K562 (cell line): Measurements from ENCODE around the gene DMBT1. TPM values are rescaled to one million over a fixed set of nuclear protein-coding genes. Genes with fewer than 3 reads are reported as not detected.

Experiments used
- ATAC-seq: fragments of 200-7000 bp; cut with Tn5 transposase; 3 replicates; pipeline ENCODE4 v1.9.1; 2020; ENCODE audit warnings: moderate library complexity
- BruUV-seq: library from RNA; stranded (reverse); fragments of 400-500 nt; replicated peaks from 2 replicates; lab custom pipeline; 2021; lab: Mats Ljungman, UMichigan
- CTCF ChIA-PET: fragments of 300-600 bp; formaldehyde crosslinking; extraction: SDS; loops from one replicate; lab custom pipeline; 2021; ENCODE audit warnings: low intra/inter-chr PET ratio; lab: Yijun Ruan, JAX
- POLR2A ChIA-PET: fragments of 300-600, 350-650 bp; sonication (Branson Sonifier 250); formaldehyde crosslinking; extraction: SDS; loops from one replicate; lab custom pipeline; 2021; ENCODE audit warnings: antibody characterized with exemption, inconsistent platforms; lab: Yijun Ruan, JAX
- DNase-seq, 4 experiments: peaks; one replicate each; pipeline versions ENCODE4 v3.0.0 to v3.0.0-alpha.2; 2011 to 2018; ENCODE audit warnings: low spot score in 3 of 4, mixed read lengths in 3 of 4; ENCODE audit errors: extremely low read depth in 1 of 4
- FAIRE-seq: peaks from 2 replicates; lab custom pipeline; 2011; peaks lifted over from hg19 to GRCh38; lab: Jason Lieb, UNC
- H2AFZ ChIP-seq: 2 replicates; pipeline ENCODE4 v1.6.0; 2011; ENCODE audit warnings: low read depth, low read length, control low read depth, inconsistent platforms
- H3K27ac ChIP-seq: fragments of 200-600 bp; 3 replicates; pipeline ENCODE4 v1.8.0; 2011; ENCODE audit warnings: low read depth, mild to moderate bottlenecking, control low read depth, inconsistent platforms, low read length, moderate library complexity, mixed read lengths; ENCODE audit errors: extremely low read depth
- H3K27me3 ChIP-seq, 2 experiments: fragments of 300-600 bp in 1 of 2; 2 replicates in 1 of 2; 3 replicates in 1 of 2; pipeline versions ENCODE4 v1.6.0 to v1.8.0; 2011; ENCODE audit warnings: inconsistent platforms in 2 of 2, low read length in 2 of 2, mild to moderate bottlenecking in 1 of 2, mixed read lengths in 1 of 2, moderate library complexity in 1 of 2; ENCODE audit not compliant: control insufficient read depth in 2 of 2, insufficient read depth in 2 of 2
- H3K36me3 ChIP-seq: fragments of 300-600 bp; 3 replicates; pipeline ENCODE4 v1.8.0; 2011; ENCODE audit warnings: mild to moderate bottlenecking, low read length, inconsistent platforms; ENCODE audit not compliant: control insufficient read depth, insufficient read depth
- H3K4me1 ChIP-seq, 2 experiments: fragments of 200-600 bp in 1 of 2; replicated peaks in 1 of 2; 2 replicates in 1 of 2; 3 replicates in 1 of 2; pipeline versions ENCODE4 v1.5.1 to v1.8.0; 2011; ENCODE audit warnings: inconsistent platforms in 2 of 2, low read length in 2 of 2, mild to moderate bottlenecking in 1 of 2, mixed read lengths in 1 of 2, moderate library complexity in 1 of 2; ENCODE audit not compliant: control insufficient read depth in 2 of 2, insufficient read depth in 2 of 2
- H3K4me2 ChIP-seq: 2 replicates; pipeline ENCODE4 v1.6.1; 2011; ENCODE audit warnings: low read length, control low read depth, inconsistent platforms, mixed read lengths; ENCODE audit not compliant: insufficient read depth
- H3K4me3 ChIP-seq: fragments of 200-600 bp; sonication (generic), shearing (Covaris generic); 2 replicates; pipeline ENCODE4 v1.5.1; 2016; ENCODE audit warnings: control low read depth, inconsistent platforms
- H3K79me2 ChIP-seq: fragments of 200-600 bp; 3 replicates; pipeline ENCODE4 v1.8.0; 2011; ENCODE audit warnings: low read length, inconsistent platforms; ENCODE audit not compliant: control insufficient read depth, insufficient read depth
- H3K9ac ChIP-seq, 2 experiments: 2 replicates each; pipeline versions ENCODE4 v1.6.0 to v1.6.1; 2011; ENCODE audit warnings: low read depth in 2 of 2, low read length in 2 of 2, control low read depth in 1 of 2, inconsistent platforms in 1 of 2, mild to moderate bottlenecking in 1 of 2, mixed read lengths in 1 of 2; ENCODE audit not compliant: insufficient read depth in 1 of 2
- H3K9me1 ChIP-seq: one replicate; pipeline ENCODE4 v1.6.0; 2011; ENCODE audit warnings: inconsistent platforms, mild to moderate bottlenecking, low read length, moderate library complexity; ENCODE audit not compliant: control insufficient read depth, insufficient read depth
- H3K9me3 ChIP-seq: replicated peaks from 2 replicates; pipeline ENCODE4 v1.5.1; 2011; ENCODE audit warnings: low read depth, low read length, inconsistent platforms; ENCODE audit not compliant: control insufficient read depth, insufficient read depth
- H4K20me1 ChIP-seq: replicated peaks from 2 replicates; pipeline ENCODE4 v1.6.1; 2011; ENCODE audit warnings: low read length, inconsistent platforms, mixed read lengths; ENCODE audit not compliant: control insufficient read depth, insufficient read depth
- HOXB6 ChIP-seq: fragments of 250-450 bp; sonication (Bioruptor Pico); IDR thresholded peaks from 2 replicates; pipeline ENCODE4 v1.5.1; 2022; ENCODE audit warnings: mild to moderate bottlenecking, borderline replicate concordance
- KAT8 ChIP-seq: fragments of 450-650 bp; IDR thresholded peaks from 2 replicates; pipeline ENCODE4 v1.6.1; 2016; ENCODE audit warnings: low read depth, mild to moderate bottlenecking
- ZKSCAN8 ChIP-seq: fragments of 200-800 bp; sonication (Bioruptor generic); IDR thresholded peaks from 2 replicates; pipeline ENCODE4 v1.6.1; 2016; ENCODE audit warnings: missing genetic modification characterization, missing compliant biosample characterization
- WGBS: fragments of 100-300 bp; shearing (Covaris generic); methylation state at CpG from one replicate; pipeline ENCODE4 v1.1.6; 2016; ENCODE audit warnings: low coverage, mixed read lengths; ENCODE audit not compliant: insufficient coverage; ENCODE audit errors: missing lambda C conversion rate; 5-methylcytosine and 5-hydroxymethylcytosine counted together
- in situ Hi-C: fragments of 300-500 bp; cut with MboI; formaldehyde crosslinking; loops from 4 replicates; pipeline ENCODE4 v1.15.0; 2018; ENCODE audit warnings: inconsistent platforms, mixed read lengths
- intact Hi-C: fragments of 100-400 bp; cut with micrococcal nuclease; formaldehyde crosslinking; loops from 2 replicates; pipeline ENCODE4 v1.14.2; 2022
- polyA plus RNA-seq, 8 experiments: library from polyadenylated mRNA; depleted of rRNA in 4 of 8; stranded (reverse) in 5 of 8; unstranded in 3 of 8; fragments of >200 nt; fragmentation: Nextera tagmentation in 2 of 8; fragmentation: Illumina TruSeq in 1 of 8; extraction: Ambion mirVana in 2 of 8; extraction: Trizol in 1 of 8; gene quantifications; 2 replicates each; pipeline versions ENCODE4 v1.2.1 to v1.2.3, GENCODE V29; 2011 to 2014; ENCODE audit warnings: inconsistent platforms in 1 of 8, missing spikeins in 1 of 8
- total RNA-seq, 7 experiments: library from RNA; depleted of rRNA in 6 of 7; stranded (reverse); fragments of >200 nt in 6 of 7; fragmentation: Illumina TruSeq in 2 of 7; extraction: Trizol in 2 of 7; gene quantifications; 2 replicates each; pipeline versions ENCODE4 v1.2.1 to v1.2.3, GENCODE V29; 2011 to 2021; ENCODE audit warnings: low replicate concordance in 1 of 7
- TF ChIP-seq, protein P1 (sequence below), 2 experiments: fragments of 150-350 bp in 1 of 2; IDR thresholded peaks; 2 replicates each; pipeline ENCODE4 v1.6.1; 2012 to 2016; ENCODE audit warnings: low read depth in 2 of 2, low read length in 2 of 2, mild to moderate bottlenecking in 1 of 2, moderate library complexity in 1 of 2
- TF ChIP-seq, protein P2 (sequence below): fragments of 450-650 bp; formaldehyde crosslinking; IDR thresholded peaks from 2 replicates; pipeline ENCODE4 v1.4.0; 2020; ENCODE audit warnings: mild to moderate bottlenecking, moderate library complexity
- TF ChIP-seq, protein P3 (sequence below): sonication (generic); formaldehyde crosslinking; IDR thresholded peaks from 2 replicates; pipeline ENCODE4 v1.8.0; 2022; ENCODE audit warnings: mild to moderate bottlenecking, missing genetic modification reagents

Gene DMBT1
- total and polyA plus RNA-seq, 9 of the 15 experiments (the other 6 are each of a cell fraction or from before 2014, with no cell fraction given): 0.01 to 0.07 TPM; not detected in 7

DNA sequence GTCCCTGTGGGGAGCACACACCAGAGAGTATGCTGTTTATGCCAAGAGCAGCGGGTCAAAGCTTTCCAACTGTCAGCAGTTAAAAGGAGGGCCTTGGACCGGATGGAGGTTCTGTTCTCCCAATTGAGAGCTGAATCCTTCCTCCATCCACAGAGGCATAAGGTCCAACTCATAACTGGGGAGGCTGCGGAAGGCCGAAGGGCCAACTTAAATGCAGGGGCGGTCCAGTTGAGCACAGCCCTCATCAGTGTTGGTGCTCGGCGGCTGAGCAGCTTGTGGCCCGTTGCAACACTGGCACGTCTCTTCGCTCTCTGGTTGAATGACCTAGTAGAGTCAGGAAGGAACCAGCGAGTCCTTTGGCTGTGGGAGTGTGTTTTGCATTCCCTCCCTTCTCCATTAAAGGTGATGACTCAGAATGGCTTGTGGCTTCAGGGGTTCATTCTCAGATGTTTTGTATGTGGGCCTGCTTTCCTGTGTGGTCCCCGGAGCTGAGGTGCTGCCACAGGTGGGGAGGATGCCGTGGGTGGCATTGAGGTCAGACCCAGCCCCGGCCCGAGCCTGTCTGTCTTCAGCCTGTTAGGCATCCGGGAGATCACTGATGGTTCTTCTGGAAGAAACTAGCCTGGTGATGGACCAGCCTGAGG is 44.8 kb upstream of the DMBT1 start:
- no peak for TF ChIP-seq HOXB6 (CRISPR knock-in tag)
- TF ChIP-seq, protein P1, sequence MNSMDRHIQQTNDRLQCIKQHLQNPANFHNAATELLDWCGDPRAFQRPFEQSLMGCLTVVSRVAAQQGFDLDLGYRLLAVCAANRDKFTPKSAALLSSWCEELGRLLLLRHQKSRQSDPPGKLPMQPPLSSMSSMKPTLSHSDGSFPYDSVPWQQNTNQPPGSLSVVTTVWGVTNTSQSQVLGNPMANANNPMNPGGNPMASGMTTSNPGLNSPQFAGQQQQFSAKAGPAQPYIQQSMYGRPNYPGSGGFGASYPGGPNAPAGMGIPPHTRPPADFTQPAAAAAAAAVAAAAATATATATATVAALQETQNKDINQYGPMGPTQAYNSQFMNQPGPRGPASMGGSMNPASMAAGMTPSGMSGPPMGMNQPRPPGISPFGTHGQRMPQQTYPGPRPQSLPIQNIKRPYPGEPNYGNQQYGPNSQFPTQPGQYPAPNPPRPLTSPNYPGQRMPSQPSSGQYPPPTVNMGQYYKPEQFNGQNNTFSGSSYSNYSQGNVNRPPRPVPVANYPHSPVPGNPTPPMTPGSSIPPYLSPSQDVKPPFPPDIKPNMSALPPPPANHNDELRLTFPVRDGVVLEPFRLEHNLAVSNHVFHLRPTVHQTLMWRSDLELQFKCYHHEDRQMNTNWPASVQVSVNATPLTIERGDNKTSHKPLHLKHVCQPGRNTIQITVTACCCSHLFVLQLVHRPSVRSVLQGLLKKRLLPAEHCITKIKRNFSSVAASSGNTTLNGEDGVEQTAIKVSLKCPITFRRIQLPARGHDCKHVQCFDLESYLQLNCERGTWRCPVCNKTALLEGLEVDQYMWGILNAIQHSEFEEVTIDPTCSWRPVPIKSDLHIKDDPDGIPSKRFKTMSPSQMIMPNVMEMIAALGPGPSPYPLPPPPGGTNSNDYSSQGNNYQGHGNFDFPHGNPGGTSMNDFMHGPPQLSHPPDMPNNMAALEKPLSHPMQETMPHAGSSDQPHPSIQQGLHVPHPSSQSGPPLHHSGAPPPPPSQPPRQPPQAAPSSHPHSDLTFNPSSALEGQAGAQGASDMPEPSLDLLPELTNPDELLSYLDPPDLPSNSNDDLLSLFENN (IDR thresholded peaks at IDR 0.05; ENCODE audit: low read depth in 2 of 2, low read length in 2 of 2): no peak
- TF ChIP-seq KAT8: no peak
- TF ChIP-seq, protein P2, sequence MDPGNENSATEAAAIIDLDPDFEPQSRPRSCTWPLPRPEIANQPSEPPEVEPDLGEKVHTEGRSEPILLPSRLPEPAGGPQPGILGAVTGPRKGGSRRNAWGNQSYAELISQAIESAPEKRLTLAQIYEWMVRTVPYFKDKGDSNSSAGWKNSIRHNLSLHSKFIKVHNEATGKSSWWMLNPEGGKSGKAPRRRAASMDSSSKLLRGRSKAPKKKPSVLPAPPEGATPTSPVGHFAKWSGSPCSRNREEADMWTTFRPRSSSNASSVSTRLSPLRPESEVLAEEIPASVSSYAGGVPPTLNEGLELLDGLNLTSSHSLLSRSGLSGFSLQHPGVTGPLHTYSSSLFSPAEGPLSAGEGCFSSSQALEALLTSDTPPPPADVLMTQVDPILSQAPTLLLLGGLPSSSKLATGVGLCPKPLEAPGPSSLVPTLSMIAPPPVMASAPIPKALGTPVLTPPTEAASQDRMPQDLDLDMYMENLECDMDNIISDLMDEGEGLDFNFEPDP (CRISPR knock-in tag): no peak
- TF ChIP-seq, protein P3, sequence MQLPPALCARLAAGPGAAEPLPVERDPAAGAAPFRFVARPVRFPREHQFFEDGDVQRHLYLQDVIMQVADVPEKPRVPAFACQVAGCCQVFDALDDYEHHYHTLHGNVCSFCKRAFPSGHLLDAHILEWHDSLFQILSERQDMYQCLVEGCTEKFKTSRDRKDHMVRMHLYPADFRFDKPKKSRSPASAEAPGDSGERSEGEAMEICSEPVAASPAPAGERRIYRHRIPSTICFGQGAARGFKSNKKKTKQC (CRISPR knock-in tag): no peak
- no peak for TF ChIP-seq ZKSCAN8 (CRISPR knock-in tag)
- TF ChIP-seq, all 486 proteins: peak for 0
- no peaks in the 10 kb centered on the region for H3K79me2 ChIP-seq
- no peak overlapping the region for H3K4me3 ChIP-seq
- CTCF ChIA-PET: no interaction called here
- H2AFZ ChIP-seq: no peak overlapping the region
- intact Hi-C loops (no loop called here), in situ Hi-C loops (no loop called here)
- BruUV-seq: no TSS peak
- H3K4me2 ChIP-seq: no peak overlapping the region
- 0% methylated on average over 11 of the region's 16 CpGs for WGBS
- H3K4me1 ChIP-seq: no peaks in the 10 kb centered on the region
- peaks cover 0 to 18% of the 10 kb centered on the region in 2 experiments; a peak in 2 of 5 replicates for H3K27me3 ChIP-seq
- DNase-seq: no peak
- POLR2A ChIA-PET: interaction anchor here (0.7 kb wide), 1 partner anchor 78 kb away, joined by 4 read pairs; no protein-coding TSS in a partner anchor
- H3K9ac ChIP-seq: no peak overlapping the region
- no peaks in the 10 kb centered on the region for H4K20me1 ChIP-seq
- no peaks in the 10 kb centered on the region for H3K9me3 ChIP-seq
- no peak for ATAC-seq
- no peaks in the 10 kb centered on the region for H3K36me3 ChIP-seq
- no peak overlapping the region for H3K27ac ChIP-seq
- no peaks in the 10 kb centered on the region for H3K9me1 ChIP-seq
- FAIRE-seq: no peak
